Muscle of leg (tissue), 11 donors: ENCODE results near the gene CD101. TPM values are rescaled to one million over a fixed set of nuclear protein-coding genes. Genes with fewer than 3 reads are reported as not detected.

Experiments used
- DNase-seq: peaks from one replicate; pipeline ENCODE4 v3.0.0; 2013
- H3K27ac ChIP-seq: one replicate; pipeline ENCODE4 v1.5.1; 2013; ENCODE audit warnings: mild to moderate bottlenecking, low read length, control low read depth
- H3K27me3 ChIP-seq: one replicate; pipeline ENCODE4 v1.6.1; 2013; ENCODE audit warnings: low read length; ENCODE audit not compliant: control insufficient read depth, insufficient read depth
- H3K36me3 ChIP-seq: one replicate; pipeline ENCODE4 v1.6.1; 2013; ENCODE audit warnings: low read length; ENCODE audit not compliant: control insufficient read depth, insufficient read depth
- H3K4me1 ChIP-seq: one replicate; pipeline ENCODE4 v1.6.1; 2013; ENCODE audit warnings: low read length; ENCODE audit not compliant: control insufficient read depth, insufficient read depth
- H3K4me3 ChIP-seq: one replicate; pipeline ENCODE4 v1.5.1; 2013; ENCODE audit warnings: low read length, control low read depth
- H3K9me3 ChIP-seq: replicated peaks from 2 replicates; pipeline ENCODE4 v1.6.1; 2013; ENCODE audit warnings: low read depth, low read length; ENCODE audit not compliant: control insufficient read depth
- WGBS: methylation state at CpG from one replicate; pipeline ENCODE4 v1.1.5; 2013; ENCODE audit warnings: missing lambda C conversion rate; ENCODE audit not compliant: insufficient coverage; 5-methylcytosine and 5-hydroxymethylcytosine counted together
- polyA plus RNA-seq, 8 donors: library from polyadenylated mRNA; unstranded; fragments of 120-200 nt; gene quantifications; one replicate each; pipeline versions ENCODE4 v1.2.1 to v1.2.3, GENCODE V29; 2013; ENCODE audit warnings: inconsistent platforms in 1 of 8, low replicate concordance in 1 of 8; ENCODE audit not compliant: insufficient read length in 8 of 8, insufficient read depth in 1 of 8
- total RNA-seq: library from RNA; stranded (reverse); fragments of 120-200 nt; gene quantifications from one replicate; pipeline ENCODE4 v1.2.4, GENCODE V29; 2013

CD101 gene
- total and polyA plus RNA-seq, 9 donors = 3.5 to 8.4 (median 5.0) TPM

- Histone ChIP-seq H3K4me3 (no peak overlapping the region), H3K4me1 (peaks cover 14% of the 10 kb centered on the region), H3K9me3 (no peaks in the 10 kb centered on the region), H3K27ac (no peak overlapping the region), H3K36me3 (peaks cover 6% of the 10 kb centered on the region), H3K27me3 (no peaks in the 10 kb centered on the region)
- 100% methylated on average over 5 of the region's 5 CpGs for WGBS
- no peak for DNase-seq
These were observed 11.8 kb downstream of the CD101 start for GRCh38 chr1:117013309-117013858.

- Histone ChIP-seq H3K36me3 (peaks cover 10% of the 10 kb centered on the region), H3K4me3 (no peak overlapping the region), H3K9me3 (no peaks in the 10 kb centered on the region), H3K4me1 (peaks cover 14% of the 10 kb centered on the region), H3K27me3 (no peaks in the 10 kb centered on the region), H3K27ac (no peak overlapping the region)
- no CpG with 5 or more reads among the region's 5 CpGs for WGBS
- no peak for DNase-seq
These were observed 12.6 kb downstream of the CD101 start for GRCh38 chr1:117014209-117014608.

- Histone ChIP-seq H3K36me3 (peaks cover 17% of the 10 kb centered on the region), H3K4me1 (peaks cover 14% of the 10 kb centered on the region), H3K4me3 (no peak overlapping the region), H3K27ac (no peak overlapping the region), H3K9me3 (no peaks in the 10 kb centered on the region), H3K27me3 (no peaks in the 10 kb centered on the region)
- no CpG with 5 or more reads among the region's 3 CpGs for WGBS
- DNase-seq = no peak
These were observed 14.2 kb downstream of the CD101 start for GRCh38 chr1:117015724-117016123.

- H3K27me3 ChIP-seq = no peaks in the 10 kb centered on the region
- peak overlapping the region; percentile 38 for H3K27ac ChIP-seq
- H3K4me1 ChIP-seq = peaks cover 18% of the 10 kb centered on the region
- no peaks in the 10 kb centered on the region for H3K9me3 ChIP-seq
- H3K4me3 ChIP-seq = no peak overlapping the region
- peaks cover 22% of the 10 kb centered on the region for H3K36me3 ChIP-seq
- WGBS = 82% methylated on average over 3 of the region's 4 CpGs
- DNase-seq = no peak
These were observed 15.5 kb downstream of the CD101 start for GRCh38 chr1:117017062-117017461.

GRCh38 chr1:117017648-117018047 lies 16.1 kb downstream of the CD101 start:
- no peak overlapping the region for H3K4me3 ChIP-seq
- peaks cover 22% of the 10 kb centered on the region for H3K36me3 ChIP-seq
- DNase-seq = peak; percentile 68
- no peaks in the 10 kb centered on the region for H3K9me3 ChIP-seq
- peaks cover 15% of the 10 kb centered on the region for H3K4me1 ChIP-seq
- peak overlapping the region; percentile 63 for H3K27ac ChIP-seq
- H3K27me3 ChIP-seq = no peaks in the 10 kb centered on the region
- 100% methylated on average over 1 of the region's 3 CpGs for WGBS

GRCh38 chr1:117020526-117021156 lies 19.1 kb downstream of the CD101 start:
- Histone ChIP-seq H3K4me3 (no peak overlapping the region), H3K4me1 (peaks cover 15% of the 10 kb centered on the region), H3K27me3 (no peaks in the 10 kb centered on the region), H3K9me3 (no peaks in the 10 kb centered on the region), H3K36me3 (peaks cover 24% of the 10 kb centered on the region), H3K27ac (no peak overlapping the region)
- WGBS = no CpG with 5 or more reads among the region's 1 CpG
- no peak for DNase-seq

- H3K36me3 ChIP-seq = peaks cover 30% of the 10 kb centered on the region
- H3K9me3 ChIP-seq = no peaks in the 10 kb centered on the region
- no peak overlapping the region for H3K27ac ChIP-seq
- no peak overlapping the region for H3K4me3 ChIP-seq
- no CpG with 5 or more reads among the region's 3 CpGs for WGBS
- H3K27me3 ChIP-seq = no peaks in the 10 kb centered on the region
- DNase-seq = no peak
- H3K4me1 ChIP-seq = peaks cover 16% of the 10 kb centered on the region
These were observed 20.6 kb downstream of the CD101 start for GRCh38 chr1:117022114-117022513.

- Histone ChIP-seq H3K27me3 (no peaks in the 10 kb centered on the region), H3K4me3 (no peak overlapping the region), H3K36me3 (peaks cover 20% of the 10 kb centered on the region), H3K9me3 (no peaks in the 10 kb centered on the region), H3K4me1 (peaks cover 6% of the 10 kb centered on the region), H3K27ac (no peak overlapping the region)
- no peak for DNase-seq
- WGBS = 96% methylated on average over 3 of the region's 7 CpGs
These were observed 24.0 kb downstream of the CD101 start for GRCh38 chr1:117025568-117025967.

- DNase-seq = peak; percentile 41
These were observed 24.8 kb downstream of the CD101 start for GRCh38 chr1:117026361-117026760.

GRCh38 chr1:117029685-117030084 lies 28.1 kb downstream of the CD101 start:
- no peaks in the 10 kb centered on the region for H3K9me3 ChIP-seq
- no peak for DNase-seq
- peaks cover 17% of the 10 kb centered on the region for H3K36me3 ChIP-seq
- no peaks in the 10 kb centered on the region for H3K27me3 ChIP-seq
- WGBS = no CpG with 5 or more reads among the region's 1 CpG
- no peak overlapping the region for H3K27ac ChIP-seq
- peaks cover 17% of the 10 kb centered on the region for H3K4me1 ChIP-seq
- no peak overlapping the region for H3K4me3 ChIP-seq

More at GRCh38 chr1:117026361-117026760, 24.8 kb downstream of the CD101 start:
- H3K9me3 ChIP-seq = no peaks in the 10 kb centered on the region
- H3K4me1 ChIP-seq = peaks cover 6% of the 10 kb centered on the region
- H3K27me3 ChIP-seq = no peaks in the 10 kb centered on the region
- H3K36me3 ChIP-seq = peaks cover 20% of the 10 kb centered on the region
- no peak overlapping the region for H3K4me3 ChIP-seq
- WGBS = 20% methylated on average over 1 of the region's 6 CpGs
- no peak overlapping the region for H3K27ac ChIP-seq
